SH-SY5Y (cell line): ENCODE measurements around the gene PTGIS.

Experiments
- GATA2 ChIP-seq: IDR thresholded peaks from 2 replicates; pipeline ENCODE4 v1.6.1; 2011; ENCODE audit warnings: mild to moderate bottlenecking, low read depth, low read length
- GATA3 ChIP-seq: IDR thresholded peaks from 2 replicates; pipeline ENCODE4 v1.6.1; 2011; ENCODE audit warnings: low read depth, mild to moderate bottlenecking, low read length, moderate library complexity

GRCh38 chr20:49476016-49476355, 92.0 kb downstream of the PTGIS start:
- TF ChIP-seq GATA3 = no peak
- TF ChIP-seq GATA2 = no peak
